ENCODE results near the gene SEMG1.
A peak's percentile ranks its signal among the peaks of the same experiment; 100 is the strongest.

SEMG1 gene, protein sequence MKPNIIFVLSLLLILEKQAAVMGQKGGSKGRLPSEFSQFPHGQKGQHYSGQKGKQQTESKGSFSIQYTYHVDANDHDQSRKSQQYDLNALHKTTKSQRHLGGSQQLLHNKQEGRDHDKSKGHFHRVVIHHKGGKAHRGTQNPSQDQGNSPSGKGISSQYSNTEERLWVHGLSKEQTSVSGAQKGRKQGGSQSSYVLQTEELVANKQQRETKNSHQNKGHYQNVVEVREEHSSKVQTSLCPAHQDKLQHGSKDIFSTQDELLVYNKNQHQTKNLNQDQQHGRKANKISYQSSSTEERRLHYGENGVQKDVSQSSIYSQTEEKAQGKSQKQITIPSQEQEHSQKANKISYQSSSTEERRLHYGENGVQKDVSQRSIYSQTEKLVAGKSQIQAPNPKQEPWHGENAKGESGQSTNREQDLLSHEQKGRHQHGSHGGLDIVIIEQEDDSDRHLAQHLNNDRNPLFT

DNA sequence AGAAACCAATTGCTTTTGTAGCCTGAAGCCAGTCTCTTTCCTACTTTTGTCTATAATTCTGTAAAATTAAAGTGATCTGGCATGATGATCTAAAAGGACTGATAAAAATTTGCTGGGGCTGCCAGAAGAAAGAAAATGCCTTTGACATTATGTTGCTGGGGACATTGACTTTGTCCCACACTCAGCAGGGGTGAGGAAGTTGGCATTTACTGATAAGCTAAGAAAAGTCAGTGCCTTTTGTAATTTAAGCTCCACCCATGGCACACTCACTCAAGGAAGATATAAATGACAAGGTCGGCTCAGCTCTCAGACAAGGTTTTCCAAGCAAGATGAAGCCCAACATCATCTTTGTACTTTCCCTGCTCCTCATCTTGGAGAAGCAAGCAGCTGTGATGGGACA lies at the start of gene SEMG1:
Gene SEMG1, plus strand, starts transcription at position 309 of the 400 bp plus-strand sequence. Its CDS starts 21 bp downstream, at position 330.
- no peak for DNase-seq (ENCODE audit: low spot score)

DNA sequence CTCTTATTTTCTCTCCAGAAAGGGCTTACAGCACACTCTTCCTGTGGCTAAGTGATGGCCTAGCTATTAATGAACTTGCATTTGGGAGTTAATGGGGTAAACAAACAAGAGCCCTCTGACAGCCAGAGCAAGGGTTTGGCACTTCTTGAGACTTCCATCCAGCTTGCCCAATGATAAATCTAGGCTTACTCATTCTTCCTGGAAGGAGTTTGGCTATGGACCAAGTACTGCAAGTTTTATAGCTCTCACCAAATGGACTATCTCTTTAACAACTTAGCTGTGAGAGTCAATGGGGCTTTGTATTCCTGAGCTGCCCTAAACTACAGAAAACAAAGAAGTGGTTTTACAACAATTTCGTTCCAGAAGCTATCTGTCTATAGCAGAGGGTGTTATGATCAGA lies 48.9 kb upstream of the SEMG1 start:
- peak; percentile 49 for DNase-seq (ENCODE audit: low spot score)

DNA sequence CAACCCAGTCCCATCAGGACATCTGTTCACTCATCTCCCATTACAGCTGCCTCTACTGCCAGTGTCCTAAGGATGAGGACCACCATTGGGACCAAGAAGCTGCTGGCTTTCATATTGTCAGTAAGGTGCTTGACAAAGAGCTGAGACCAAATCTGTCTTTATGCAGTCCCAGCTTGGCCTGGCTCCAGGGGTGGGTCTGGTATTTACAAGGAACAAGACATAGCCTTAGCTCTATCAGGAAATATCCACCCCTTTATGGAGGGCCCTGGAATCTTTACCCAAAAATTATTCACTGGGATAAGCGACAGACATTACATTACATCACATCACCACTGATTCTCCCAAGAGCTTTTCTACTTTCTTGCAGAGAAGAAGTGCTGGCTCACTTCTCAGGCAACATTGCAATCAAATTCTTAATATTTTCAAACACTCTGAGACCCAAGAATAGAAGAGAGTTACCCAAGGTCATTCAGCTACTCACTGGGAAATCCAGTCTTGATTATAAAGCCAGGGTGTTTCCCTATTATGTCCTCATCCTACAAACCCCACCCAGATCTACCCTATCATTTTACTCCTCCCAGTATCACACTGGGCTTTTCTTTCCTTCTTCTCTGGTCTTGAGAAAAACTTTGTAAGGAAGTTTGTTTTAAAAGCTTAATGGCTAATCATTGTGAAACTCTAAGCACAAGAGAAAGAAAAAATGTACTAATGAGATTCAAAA lies 43.6 kb upstream of the SEMG1 start:
- no peak for DNase-seq (ENCODE audit: low spot score)

DNA sequence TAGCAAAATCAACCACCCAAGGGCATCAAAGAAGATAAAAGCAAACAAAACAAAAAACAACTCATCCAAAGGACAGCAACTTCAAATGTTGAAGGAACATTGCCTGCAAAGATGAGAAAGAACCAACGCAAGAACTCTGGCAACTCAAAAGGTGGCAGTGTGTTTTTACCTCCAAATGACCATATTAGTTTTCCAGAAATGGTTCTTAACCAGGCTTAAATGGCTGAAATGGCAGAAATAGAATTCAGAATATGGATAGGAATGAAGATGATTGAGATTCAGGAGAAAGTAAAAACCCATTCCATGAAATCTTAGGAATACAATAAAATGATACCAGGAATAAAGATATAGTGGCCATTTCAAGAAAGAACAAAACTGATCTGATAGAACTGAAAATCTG lies 41.9 kb upstream of the SEMG1 start:
- no peak for DNase-seq (ENCODE audit: low spot score)

DNA sequence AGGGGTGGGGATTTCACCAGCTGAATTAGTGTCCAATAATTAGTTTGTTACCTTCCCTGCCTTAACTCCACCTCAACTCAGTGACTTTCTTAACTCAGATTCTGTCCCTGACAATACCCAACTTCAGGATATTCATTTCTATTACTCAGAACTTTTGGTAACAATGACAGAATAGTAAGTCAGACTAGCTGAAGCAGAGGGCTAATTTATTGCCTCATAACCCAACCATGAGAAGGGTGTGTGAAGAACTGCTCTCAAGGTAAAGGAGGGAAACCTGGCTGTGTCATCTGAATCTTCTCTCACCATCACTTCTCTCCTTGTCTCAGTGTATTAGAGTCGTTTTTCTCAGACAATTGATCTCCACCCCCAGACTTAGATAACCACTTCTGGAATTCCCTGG lies 33.3 kb upstream of the SEMG1 start:
- DNase-seq (ENCODE audit: low spot score) = no peak

DNA sequence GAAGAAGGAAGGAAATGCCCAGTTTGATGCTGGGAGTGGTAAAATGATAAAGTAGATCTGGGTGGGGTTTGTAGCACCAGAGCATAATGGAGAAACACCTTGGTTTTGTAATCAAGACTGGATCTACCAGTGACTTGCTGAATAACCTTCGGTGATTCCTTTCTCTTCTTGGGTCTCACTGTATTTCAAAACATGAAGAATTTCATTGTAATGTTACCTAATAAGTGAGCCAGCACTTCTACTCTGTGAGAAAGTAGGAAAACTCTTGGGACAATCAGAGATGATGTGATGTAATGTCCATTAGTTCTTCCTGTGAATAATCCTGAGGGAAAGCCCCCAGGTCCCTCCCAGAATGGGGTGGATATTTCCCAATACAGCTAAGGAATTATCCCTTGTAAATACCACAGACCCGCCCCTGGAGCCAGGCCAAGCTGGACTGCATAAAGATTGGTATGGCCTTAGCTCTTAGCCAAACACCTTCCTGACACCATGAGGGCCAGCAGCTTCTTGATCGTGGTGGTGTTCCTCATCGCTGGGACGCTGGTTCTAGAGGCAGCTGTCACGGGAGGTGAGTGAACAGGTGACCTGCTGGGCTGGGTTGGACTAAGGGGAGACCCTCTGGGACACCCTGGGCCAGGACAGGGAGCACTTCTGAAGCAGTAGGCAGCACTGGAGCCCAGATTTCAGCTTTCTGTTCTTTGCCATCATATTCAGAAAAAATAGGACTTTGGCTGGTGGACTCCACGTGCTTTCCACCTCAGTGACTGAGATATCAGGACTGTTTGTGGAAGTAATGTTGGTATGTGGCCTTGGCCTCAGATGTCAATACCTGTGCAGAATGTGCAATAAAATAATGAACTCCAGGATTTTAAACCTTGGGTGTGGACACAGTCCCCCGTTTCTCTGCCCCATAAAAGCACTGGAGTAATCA lies 32.1 kb upstream of the SEMG1 start, which contains the start of gene PI3:
Gene PI3, plus strand, starts transcription at position 469 of the 931 bp plus-strand sequence. Its CDS starts 21 bp downstream, at position 490.
- DNase-seq (ENCODE audit: low spot score) = no peak

DNA sequence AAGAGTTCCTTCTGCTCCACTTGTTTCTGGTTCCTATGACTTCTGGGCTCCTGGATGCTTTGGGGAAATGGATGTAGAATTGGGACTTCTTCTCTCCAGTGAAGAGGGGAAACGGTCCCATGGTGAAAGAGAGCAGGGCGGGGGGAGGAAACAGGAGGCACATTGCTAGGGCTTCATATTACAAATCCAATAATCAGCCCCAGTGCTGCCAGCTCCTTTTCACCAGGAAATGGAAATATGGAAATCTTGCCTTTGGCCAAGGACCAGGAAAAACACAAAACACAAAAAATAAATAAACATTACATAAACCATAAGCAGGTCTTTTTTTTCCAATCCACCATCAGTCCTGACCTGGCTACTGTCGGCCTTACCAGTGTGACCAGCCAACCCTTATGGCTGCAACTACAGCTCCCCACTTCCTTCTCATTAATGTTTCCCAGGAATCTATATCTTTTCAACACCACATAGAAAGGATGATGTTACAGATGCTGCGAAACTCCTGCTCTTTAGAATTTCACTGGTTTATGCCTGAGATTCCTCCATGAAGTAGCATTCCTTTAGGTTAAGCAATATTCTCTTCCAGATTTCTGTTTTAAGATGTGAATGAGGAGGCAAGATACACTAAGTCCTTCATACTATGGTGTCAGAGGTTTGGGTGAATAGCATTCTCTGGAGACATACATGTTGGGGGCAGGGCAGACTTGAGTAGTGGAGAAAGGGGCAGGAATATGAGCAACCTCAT lies 30.1 kb upstream of the SEMG1 start:
- no peak for DNase-seq (ENCODE audit: low spot score)

DNA sequence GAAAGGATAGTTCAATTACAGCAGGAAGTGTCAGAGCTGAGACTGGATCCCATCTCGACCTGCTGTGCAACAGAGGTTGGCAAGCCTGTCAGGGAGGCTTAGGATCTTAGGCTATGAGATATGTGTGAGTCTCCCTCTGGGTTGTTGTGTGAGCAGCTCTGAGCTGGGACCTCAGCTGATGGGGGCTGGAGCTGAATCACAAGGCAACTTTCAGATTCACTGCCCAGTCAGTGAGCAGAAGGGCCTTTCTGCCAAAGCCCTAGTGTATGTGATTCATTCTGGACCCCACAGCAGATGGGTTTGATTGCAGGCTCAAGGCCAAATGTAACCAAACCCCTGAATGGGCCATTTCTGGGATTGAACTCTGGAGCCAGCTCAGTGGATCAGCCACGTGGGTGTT lies 27.7 kb upstream of the SEMG1 start:
- DNase-seq (ENCODE audit: low spot score) = peak; percentile 18

DNA sequence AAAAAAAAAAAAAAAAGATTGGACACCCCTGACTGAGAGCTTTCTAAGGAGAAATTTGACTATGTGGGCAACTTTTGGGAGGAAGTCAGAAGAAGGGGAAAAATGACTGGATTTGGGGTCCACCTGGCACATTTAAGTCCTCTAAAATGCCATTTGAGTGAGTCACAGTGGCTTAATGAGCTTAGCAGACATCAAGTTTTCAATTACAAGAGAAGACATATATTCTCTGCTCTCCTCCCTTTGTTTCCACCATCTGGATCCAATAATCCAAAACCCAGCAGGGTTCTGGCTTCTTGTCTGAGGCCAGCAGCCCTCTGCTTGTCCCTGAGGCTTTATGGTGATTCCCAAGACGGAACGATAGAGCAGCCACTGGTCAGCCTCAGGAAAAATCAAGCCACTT lies 25.2 kb upstream of the SEMG1 start:
- no peak for DNase-seq (ENCODE audit: low spot score)

DNA sequence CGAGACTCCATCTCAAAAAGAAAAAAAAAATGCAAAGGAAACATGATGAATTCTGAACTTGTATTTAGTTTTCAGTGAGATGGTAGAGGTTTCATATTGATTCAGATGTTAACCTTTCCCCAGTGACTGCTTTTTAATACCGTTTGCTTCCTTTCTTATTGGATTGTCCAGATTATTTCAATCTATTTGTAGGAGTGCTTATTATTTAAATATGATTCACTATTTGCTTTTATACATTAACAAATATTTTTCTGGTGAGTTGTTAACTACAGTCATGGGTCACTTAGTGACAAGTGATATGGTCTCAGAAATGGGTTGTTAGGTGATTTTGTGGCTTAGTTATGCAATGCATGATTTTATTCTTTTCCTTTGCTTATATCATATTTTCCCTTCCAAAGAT lies 23.7 kb upstream of the SEMG1 start:
- peak; percentile 19 for DNase-seq (ENCODE audit: low spot score)

DNA sequence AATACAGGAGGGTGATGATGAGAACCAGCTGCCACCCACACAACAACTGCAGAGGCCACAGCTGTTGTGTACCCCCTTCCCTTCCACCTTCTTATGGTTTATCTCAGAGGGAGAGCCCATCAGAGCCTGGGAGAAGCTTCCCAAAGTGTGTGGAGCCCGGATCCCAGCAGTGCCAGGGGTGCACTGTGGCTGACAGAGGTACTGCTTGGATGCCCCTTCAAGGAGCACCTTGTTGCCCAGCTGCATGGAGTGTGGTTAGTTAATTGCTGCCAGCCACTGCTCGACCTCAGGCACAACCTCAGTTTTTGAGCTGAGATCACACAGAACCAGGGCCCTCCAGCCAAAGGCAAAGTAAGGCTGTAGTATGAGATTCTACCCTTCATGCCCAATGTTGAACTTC lies 19.1 kb upstream of the SEMG1 start:
- no peak for DNase-seq (ENCODE audit: low spot score)

DNA sequence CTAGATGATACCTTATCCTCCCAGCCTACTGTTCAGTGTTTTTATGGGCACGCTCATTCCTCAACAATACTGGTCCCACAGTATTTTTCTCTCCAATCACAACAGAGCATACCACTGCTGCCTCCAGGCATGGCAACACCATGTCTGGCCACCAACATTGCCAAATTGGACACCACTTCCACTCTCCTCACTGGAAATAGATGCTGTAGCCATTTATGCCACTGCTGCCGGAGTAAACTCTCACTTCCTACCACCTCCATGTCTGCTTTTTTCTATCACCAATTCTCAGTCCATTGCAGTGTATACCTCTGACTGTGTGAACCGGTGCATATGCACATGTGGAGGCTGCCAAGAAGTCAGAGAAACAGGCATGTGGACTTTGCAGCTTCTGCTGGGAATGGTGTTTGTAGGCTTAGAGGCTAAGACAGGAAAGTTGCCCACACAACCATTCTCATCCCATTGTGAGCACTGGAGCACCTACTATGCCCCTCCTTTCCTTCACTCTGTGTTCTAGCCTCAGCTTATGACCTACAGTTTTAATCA lies 17.7 kb upstream of the SEMG1 start:
- DNase-seq (ENCODE audit: low spot score) = no peak

DNA sequence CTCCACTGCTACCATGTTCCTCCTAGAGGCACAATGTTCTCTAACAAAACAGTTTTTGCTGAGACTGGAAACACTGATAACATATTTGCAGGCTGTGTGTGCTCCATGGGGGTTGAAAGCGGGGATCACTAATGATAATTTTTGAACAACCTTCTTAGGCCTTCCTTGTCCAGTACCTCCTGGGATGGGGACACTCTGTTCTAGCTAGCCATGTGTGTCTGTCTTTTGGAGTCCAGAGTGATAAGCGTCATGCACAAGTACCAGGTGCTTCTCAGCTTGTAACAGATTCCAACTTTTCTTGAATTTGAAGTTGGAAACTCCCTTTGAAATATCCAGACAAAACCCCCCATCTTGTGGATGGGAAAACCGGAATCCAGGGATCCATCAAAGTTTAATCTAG lies 17.0 kb upstream of the SEMG1 start:
- no peak for DNase-seq (ENCODE audit: low spot score)

DNA sequence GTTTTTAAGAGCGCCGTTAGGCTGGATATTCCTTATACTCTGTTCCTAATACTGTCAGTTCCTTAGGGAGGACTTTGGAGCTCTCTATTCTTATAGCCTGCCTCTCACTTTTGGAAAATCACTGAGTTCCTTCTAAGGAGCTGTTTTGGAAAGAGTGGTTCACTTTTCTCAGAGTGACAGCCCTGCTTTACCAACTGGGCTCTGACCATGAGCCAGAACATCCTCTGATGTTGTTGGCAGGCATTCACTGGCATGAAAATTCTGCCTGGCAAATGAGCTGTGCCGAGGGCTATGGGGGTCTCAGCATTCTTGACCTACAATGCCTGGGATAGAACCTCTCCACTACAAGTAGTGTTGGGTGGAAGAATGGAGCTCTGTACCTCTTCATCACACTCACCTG lies 14.9 kb upstream of the SEMG1 start:
- DNase-seq (ENCODE audit: low spot score) = no peak

DNA sequence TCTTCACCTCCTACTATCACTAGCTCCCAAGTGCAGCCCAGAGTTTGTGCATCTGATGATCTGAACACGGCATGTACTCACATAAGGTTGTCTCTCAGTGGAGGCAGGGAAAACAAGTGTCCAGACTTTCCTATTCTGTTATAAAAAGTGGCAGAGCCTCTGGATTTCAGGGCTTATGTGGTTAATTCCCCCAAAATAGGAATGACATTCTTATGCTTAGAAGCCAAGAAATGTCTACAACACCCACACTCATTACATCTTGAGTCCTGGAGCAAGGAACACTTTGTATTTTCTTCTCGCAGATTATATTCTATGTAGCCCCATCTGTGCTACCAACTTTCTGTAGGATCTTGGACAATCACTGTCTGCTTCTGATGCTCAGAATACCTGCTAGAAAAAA lies 13.5 kb upstream of the SEMG1 start:
- DNase-seq (ENCODE audit: low spot score) = no peak

DNA sequence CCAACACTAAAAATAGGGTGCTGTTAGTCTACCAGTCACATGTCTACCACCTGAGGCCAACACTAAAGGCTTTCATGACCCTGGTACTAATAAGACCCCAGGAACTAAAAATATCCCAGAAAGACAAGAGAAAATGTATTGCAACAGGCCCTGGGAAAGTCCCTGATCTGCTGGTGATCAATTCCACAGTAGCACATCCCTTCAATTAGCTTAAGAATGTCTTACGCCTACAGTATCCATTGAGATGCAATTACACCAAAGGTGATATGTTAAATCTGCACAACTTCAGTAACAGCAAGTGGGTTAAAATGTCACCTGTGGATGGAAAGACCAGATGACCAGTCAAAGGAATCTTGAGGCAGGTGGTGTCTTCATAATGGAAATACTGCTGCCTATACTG lies 3.1 kb downstream of the SEMG1 start:
- DNase-seq (ENCODE audit: low spot score) = no peak

DNA sequence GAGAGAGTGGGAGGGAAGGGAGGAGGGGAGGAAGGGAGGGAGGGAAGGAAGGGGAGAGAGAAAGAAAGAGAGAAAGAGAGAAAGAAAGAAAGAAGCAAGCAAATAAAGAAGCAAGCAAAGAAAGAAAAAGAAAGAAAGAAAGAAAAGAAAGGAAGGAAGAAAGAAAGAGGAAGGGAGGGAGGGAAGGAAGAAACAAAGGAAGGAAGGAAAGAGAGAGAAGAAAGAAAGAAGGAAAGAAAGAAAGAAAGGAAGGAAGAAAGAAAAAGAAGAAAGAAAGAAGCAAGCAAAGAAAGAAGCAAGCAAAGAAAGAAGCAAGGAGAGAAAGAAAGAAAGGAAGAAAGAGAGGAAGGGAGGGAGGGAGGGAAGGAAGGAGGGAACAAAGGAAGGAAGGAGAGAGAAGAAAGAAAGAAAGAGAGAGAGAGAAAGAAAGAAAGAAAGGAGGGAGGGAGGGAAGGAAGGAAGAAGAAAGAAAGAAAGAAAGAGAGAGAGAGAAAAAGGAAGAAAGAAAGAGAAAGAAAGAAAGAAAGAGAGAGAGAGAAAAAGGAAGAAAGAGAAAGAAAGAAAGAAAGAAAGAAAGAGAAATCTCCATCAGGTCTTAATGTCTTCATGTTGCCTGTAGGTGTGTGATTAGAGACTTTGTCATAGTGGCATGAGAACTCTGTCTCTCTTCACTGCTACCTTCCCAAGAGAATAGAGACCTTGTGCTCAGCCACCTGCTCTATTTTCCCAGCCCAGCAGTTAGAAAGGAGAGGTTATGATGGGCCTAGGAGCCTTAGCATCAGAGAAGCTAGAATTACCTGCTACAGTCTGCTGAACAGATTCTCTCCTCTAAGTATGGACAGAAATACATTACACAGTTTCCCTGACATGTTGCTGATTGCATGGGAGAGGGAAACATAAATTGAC lies 5.0 kb downstream of the SEMG1 start:
- no peak for DNase-seq (ENCODE audit: low spot score)

DNA sequence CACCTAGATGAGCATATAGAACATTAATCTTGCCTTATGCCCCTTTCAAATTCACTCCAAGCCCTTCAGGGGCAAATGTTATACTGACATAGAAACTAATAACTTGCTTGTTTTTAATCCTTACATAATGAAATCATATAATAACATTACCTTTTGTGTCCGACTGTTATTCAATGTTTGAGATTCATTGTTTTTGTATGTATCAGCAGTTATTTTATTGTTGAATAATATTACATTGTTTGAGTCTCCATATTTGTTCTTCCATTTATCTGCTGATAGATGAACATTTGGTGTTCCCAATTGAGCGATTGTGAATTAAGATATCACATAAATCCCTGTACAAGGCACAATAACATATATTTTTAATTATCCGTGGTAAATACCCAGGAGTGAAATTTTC lies 6.0 kb downstream of the SEMG1 start:
- DNase-seq (ENCODE audit: low spot score) = no peak

DNA sequence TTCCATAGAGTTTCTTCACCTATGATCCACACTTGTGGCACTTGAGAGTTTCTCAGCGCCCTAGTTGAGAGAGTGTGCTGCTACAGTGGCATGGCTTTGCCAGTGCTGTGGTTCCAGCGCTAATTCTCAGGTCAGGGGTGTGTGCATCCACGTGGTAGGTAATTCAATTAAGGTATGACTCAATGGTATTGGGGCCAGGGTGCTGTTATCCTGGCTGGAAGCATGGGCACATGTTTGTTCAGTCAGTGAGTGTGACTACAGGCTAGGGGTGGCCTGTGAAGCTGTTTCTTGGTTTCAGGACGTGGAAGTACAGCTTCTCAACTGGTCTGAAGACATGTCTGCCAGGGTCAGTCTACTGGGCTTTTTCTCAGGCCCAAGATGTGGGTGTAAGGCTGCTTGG lies 11.3 kb downstream of the SEMG1 start:
- no peak for DNase-seq (ENCODE audit: low spot score)

DNA sequence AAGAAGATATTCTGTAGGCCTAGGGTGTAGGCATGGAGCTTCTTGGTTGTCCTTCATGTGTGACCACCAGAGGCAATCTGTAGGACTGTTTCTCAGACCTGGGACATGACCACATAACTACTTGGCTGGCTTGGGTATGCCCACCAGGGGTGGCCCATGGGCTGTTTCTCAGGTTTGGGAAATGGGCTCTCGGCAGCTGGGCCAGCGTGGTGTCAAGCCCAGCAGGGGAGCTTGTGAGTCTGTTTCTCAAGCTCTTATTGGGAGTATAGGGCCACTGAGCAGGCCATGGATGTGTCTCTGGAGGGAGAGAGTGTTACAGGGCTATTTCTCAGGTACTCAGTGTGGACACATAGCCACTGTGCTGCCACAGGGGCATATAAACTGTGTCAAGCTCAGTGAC lies 11.8 kb downstream of the SEMG1 start:
- no peak for DNase-seq (ENCODE audit: low spot score)

Measured in RKO (cell line).